NK-92 treated with Interleukin-12 subunit alpha and Interleukin-12 subunit beta, amount 100 ng/mL, for 24 hours (cell line): ENCODE measurements around the gene CTSA.
A peak's percentile ranks its signal among the peaks of the same experiment; 100 is the strongest.

Experiments
- DNase-seq: peaks from one replicate; lab custom pipeline; 2025; lab: John Stamatoyannopoulos, UW

Gene CTSA

DNA sequence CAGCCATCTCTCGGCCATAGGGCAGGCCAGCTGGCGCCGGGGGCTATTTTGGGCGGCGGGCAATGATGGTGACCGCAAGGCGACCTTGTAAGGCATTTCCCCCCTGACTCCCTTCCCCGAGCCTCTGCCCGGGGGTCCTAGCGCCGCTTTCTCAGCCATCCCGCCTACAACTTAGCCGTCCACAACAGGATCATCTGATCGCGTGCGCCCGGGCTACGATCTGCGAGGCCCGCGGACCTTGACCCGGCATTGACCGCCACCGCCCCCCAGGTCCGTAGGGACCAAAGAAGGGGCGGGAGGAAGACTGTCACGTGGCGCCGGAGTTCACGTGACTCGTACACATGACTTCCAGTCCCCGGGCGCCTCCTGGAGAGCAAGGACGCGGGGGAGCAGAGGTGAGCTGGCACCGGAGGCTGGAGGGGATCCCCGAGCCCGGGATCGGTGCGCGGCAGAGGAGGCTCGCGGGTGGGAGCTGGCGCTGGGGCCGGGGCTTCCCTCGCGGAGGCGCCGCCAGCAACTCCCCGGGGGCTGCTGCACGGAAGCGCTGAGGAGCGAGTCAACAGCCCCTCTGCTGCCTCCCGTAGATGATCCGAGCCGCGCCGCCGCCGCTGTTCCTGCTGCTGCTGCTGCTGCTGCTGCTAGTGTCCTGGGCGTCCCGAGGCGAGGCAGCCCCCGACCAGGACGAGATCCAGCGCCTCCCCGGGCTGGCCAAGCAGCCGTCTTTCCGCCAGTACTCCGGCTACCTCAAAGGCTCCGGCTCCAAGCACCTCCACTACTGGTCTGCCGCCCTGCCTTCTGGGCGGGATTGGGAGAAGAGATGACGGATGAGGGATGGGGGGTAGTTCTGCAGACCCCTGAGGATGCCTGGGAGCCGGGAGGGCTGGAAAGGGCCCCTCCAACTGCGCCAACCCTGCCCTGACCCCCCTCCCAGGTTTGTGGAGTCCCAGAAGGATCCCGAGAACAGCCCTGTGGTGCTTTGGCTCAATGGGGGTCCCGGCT, at the start of gene CTSA, which contains the start of gene NEURL2:
Gene CTSA (plus strand): TSS at position 351 of the 999 bp plus-strand sequence. CDS start 234 bp downstream, at position 585.
Gene NEURL2 (minus strand): TSS at position 224 of the 999 bp plus-strand sequence. CDS start 217 bp downstream, at position 7.
- peak; percentile 78 for DNase-seq

DNA sequence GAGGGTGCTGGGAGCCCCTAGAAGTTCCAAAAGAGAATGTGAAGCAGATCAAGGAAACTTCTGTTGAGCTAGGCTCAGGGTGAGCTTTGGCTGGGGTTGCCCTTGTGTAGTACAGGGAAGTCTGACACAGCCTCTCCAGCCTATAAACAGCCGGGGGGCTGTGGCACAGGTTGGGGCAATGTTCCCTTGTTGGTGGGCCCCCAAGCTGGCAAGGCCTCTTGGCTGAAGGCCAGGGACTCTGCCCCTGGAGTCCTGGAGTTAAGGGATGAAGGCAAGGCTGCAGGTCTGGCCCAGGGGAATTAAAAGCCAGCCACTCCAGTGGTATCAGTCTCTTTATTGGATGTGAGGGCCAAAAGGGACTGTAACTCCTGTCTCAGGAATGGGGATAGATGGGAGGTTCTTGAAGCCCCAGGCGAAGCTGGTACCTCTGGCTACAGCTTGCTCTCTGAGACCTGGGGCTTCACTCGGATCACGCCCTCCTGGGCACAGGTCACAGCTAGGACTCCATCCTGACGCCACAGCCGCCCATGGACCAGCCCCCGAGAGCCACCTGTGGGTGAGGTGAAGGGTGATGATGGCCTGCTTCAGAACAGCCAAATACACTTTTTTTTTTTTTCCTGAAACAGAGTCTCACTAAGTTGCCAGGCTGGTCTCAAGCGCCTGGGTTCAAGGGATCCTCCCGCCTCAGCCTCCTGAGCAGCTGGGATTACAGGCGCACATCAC, 49.6 kb upstream of the CTSA start:
- DNase-seq: no peak

DNA sequence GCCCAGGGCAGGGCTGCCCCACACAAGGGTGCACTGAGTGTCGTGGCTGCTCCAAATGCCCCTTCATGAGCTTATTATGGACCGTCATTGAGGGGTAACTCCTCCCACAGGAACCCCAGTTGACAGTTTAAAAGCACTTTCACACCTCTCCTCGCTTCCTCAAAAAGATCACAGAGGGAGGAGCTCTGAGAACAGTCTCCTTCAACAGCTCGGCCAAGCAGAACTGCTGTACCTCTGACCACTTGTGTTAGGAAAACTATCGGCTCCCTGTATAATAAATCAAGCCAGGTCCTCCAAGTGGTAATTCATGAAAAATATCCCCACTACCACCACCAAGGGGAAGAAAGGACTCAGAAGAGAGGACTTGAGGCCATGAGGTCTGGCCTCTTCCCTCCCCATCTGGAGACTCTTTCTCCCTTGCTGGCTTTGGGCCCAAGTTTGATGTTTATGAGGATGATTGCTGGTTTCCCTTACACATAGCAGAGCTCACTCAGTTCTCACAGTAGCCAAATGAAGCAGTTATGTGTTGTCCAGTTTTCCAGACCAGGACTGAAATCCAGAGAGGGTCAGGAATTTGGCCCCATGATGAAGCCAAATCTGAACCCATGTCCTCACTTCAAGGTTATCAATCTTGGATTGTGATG, 48.8 kb upstream of the CTSA start:
- no peak for DNase-seq

DNA sequence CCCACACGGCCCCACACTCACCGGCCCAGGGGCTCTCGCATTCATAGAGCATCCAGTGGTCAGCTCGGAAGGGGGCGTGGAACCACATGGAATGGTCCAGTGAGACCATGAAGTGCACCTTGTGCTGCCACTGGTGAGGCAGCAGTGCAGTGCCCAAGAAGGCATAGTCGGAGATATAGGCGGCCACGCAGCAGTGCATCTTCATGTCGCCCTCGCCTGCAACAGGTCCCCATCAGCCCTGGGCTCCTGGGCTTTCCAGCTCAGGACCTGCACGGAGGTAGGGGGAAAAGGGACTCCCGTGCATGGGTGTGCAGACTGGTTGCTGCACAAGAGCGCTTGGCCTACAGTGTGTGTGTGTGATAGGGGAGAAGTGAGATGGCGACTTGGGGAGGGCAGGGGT, 47.6 kb upstream of the CTSA start:
- no peak for DNase-seq

DNA sequence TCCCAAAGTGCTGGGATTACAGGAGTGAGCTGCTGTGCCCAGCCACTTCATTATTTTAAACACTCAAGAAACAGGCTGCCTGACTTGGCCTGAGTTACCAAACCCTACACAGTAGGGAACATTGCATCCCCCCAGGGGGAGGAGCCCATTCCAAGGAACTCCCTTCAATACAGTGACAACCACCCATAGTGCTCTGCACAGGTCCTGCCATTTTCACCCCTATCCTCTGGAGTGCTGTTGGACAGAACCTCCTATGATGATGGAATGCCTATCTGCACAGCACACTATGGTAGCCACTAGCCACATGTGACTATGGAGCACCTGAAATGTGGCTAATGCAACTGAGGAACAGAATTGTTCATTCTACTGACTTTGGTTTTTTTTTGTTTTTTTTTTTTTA, 45.7 kb upstream of the CTSA start:
- no peak for DNase-seq

DNA sequence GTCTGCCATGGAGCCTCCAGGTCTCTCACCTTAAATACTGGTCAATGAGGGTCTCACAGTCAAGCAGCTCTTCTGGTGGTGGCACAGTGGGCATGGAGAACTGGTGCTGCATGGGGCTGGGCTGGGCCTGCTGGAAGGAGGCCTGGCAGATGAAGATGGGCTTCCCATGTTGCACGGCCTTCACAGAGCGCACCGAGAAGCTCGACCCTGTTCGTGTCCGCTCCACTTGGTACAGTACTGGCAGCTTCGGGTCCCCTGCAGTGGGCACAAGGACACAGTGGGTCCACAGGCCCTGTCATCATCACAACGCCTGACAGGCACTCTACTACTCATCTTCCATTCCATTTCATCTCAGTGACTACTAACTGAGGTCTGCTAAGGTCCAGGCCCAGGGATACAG, 42.7 kb upstream of the CTSA start:
- DNase-seq: no peak

DNA sequence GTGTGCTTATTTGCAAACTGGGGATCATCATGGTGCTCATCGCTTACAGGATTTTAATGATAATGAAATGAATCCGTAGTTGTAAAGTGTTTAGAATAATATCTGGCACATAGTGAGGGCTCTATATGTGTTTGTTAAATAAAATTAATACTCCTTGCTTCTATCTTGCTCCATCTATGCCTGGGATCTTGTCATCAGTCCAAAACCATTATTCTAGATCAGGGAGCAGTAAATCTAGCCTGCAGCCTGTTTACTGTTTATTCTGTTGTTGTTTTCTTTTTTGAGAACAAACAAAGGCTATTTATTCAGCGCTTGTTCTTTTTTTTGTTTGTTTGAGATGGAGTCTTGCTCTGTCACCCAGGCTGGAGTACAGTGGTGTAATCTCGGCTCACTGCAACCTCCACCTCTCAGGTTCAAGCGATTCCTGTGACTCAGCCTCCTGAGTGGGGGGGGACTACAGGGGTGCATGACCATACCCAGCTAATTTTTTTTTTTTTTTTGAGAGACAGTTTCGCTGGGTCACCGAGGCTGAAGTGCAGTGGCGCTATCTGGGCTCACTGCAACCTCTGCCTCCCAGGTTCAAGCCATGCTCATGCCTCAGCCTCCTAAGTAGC, 42.1 kb upstream of the CTSA start:
- DNase-seq: no peak

DNA sequence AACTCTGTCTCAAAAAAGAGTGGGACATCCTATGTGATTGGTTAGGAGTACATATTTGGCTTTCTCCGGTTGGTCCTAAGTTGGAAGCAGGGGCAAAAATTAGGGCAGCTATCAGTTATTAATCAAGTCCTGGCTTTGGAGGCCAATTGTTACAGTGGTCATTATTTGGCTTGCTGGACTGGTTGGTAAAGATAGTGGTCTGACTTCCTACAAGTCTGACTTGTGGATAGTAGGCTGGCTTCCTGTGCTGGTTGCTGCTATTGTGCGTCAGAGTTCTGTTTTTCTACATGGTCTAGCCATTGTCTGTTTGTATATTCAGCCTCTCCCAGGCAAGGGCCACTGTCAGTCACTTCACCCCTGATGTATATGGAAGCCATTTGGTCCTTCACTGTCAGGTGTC, 40.9 kb upstream of the CTSA start:
- DNase-seq: no peak

DNA sequence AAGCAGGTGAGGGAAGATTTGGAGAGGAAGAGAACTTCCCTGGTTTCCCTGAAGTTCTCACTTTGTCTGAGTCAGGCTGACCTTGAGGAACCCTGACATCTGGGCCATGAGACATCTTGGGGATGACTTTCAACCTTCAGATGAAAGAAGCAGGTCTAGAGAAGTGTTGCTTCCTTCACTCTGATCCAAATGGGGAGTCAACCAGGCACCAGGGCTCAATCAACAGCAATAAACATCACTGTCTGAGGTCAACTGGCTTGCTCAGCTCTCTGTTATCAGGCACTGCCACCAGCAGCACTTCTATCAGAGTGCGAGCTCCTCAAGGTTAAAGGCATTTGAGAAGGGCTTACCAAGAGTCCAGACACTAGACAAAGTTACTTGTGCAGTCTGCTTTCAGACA, 40.2 kb upstream of the CTSA start:
- DNase-seq: no peak

DNA sequence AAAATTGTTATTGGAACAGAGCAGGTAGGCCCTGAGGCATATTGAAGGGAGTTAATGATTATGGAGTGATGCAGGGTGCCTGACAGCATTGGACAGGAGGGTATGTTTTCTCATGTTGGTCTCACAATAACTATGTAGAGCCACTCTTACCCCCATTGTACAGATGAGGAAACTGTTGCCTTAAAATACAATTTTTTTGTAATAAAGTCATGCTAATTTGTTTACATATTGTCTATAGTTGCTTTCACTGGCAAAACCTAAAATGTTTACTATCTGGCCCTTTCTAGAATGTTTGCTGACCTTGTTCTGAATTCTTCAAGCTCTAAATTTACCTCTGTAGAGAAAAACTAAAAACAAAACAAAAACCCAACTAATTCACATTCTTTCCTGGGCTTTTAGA, 39.6 kb upstream of the CTSA start:
- no peak for DNase-seq

DNA sequence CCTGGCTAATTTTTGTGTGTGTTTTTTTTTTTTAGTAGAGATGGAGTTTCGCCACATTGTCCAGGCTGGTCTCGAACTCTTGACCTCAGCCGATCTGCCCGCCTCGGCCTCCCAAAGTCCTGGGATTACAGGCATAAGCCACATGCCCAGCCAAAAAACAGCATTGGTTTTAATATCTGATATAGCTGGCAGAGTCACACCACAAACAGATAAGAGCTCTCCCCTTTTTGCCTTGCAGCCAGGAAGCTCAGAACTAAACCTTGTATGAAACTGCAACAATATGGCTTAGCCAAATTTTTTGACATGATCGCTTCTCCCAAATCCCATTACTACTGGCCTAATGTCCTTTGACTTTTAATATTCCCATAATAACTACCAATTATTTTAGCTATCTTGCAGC, 38.8 kb upstream of the CTSA start:
- no peak for DNase-seq

DNA sequence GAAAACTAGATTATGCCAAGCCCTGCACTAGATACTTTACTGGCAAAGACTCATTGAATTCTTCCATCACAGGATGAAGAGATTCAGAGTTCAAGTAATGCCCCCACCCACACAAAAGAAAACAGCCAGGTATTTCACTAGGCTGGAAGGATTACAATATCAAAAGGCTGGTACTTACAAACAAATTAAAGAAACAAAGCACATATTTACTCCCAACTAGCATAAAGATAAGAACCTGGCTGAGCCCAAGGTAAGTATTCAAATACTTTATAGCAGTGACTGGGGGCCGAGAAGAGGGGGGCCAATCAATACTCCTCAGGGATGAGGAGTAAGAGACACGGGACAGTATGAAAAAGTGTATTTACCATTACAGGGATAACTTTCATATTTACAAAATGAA, 37.7 kb upstream of the CTSA start:
- DNase-seq: no peak

DNA sequence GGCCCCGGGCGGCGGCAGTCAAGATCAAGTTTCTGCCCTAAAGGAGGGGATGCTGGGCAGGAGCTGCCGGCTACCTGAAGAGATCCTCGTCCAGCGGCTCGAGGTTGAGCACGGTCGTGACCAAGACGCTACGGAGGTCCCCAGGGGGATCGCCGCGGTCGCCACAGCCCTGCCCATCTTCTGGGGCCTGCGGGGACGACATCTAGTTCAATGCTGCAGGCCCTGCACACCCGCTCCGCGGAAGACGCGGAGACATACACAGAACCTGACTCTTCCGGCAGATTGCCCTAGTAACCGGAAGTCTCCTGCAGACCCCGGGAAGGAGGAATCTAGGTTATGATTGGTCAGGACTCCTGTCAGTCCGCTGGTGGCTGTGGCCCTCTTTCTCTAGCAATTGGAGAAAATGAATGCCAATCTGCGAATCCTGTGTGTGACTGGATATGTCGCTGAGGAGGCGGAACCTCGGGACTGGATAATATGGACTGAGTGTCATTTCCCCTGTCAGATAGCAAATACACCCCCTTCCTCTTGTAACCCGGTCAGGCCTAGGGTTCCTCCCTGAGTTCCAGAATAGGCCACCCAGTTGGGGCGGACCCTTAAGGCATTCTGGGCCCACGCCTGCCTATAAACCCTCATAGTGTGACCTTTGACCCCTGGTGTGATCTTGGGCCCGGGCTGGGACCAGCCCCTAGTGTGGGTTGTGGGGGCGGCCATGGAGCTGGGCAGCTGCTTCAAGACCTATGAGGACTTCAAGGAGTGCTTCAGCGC, 33.8 kb upstream of the CTSA start, which contains the start of the genes ACOT8 and ZSWIM3:
Gene ACOT8 (minus strand): TSS at position 279 of the 768 bp plus-strand sequence. CDS start 77 bp downstream, at position 202.
Gene ZSWIM3 (plus strand): TSS at position 501 of the 768 bp plus-strand sequence. CDS start 212 bp downstream, at position 713.
- peak; percentile 92 for DNase-seq

DNA sequence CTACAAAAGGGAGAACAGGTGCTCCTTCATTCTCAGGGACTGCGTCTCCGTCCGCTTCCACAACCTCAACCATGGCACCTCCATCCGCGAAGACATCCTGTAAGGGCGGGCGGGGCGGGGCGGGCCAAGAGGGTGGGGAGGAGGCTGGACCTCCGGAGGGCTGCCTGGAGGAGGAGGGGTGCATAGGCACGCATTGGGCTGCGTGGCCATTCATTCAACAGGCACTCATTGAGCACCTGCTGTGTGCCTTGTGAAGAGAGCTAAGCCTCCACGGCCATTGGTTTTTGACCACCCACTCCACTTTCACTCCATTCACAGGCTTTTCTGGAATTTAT, 33.3 kb upstream of the CTSA start:
- peak; percentile 65 for DNase-seq

DNA sequence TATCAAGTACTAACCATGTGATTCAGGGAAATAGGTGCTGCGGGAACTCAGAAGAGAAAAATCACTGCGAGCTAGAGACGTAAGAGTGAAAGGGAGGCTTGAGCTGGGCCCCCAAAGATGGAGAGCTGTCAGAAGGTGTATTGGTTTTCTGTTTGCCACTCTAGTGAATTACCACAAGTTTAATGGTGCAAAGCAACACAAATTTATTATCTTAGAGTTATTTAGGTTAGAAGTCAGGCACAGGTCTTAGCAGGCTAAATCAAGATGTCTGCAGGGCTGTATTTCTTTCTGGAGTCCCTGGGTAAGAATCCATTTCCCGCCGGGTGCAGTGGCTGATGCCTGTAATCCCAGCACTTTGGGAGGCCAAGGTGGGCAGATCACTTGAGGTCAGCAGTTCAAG, 31.2 kb upstream of the CTSA start:
- DNase-seq: no peak

DNA sequence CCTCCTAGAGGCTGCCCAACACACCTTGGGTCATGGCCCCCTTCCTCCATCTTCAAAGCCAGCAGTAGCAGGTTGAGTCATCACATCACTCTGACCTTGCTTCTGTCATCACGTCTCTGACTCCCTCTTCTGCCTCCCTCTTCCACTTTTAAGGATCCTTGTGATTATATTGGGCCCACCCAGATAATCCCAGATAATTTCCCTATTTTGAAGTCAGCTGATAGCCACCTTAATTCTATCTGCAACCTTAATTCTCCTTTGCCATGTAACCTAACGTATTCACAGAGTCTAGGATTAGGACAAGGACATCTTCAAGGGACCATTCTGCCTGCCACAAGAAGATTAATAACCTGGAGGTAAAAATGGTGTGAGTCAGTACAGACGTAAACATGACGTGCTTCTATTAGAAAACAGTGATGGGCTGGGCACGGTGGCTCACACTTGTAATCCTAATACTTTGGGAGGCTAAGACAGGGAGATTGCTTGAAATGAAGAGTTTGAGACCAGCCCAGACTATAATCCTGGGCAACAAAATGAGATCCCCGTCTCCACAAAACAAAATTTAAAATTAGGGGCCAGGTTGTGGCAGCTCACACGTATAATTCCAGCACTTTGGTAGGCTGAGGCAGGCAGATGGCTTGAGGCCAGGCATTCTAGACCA, 30.4 kb upstream of the CTSA start:
- DNase-seq: no peak

DNA sequence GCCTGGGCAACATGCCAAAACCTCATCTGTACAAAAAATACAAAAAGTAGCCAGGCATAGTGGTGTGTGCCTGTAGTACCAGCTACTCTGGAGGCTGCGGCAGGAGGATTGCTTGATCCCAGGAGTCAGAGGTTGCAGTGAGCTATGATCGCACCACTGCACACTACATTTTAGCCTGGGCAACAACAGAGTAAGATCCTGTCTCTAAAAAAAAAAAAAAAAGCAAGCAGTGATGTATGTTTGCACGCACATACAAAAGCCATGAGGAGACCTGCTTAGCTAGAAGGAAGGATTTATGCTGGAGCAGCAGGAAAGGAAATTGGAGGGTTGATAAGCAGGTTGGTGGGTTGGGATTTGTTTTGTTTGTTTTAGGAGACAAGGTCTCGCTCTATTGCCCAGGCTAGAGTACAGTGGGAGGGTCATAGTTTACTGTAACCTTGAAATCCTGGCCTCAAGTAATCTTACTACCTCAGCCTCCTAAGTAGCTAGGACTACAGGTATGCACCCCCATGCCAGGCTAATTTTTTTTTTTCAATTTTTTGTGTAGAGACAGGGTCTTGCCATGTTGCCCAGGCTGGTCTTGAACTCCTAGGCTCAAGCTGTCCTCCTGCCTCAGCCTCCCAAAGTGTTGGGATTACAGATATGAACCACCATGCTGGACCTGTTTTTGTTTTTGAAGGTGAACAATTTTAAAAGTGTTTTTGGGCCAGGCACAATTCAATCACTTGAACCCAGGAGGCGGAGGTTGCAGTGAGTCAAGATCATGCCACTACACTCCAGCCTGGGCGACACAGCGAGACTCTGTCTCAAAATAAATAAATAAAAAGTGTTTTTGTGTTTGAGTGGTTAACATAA, 29.7 kb upstream of the CTSA start:
- no peak for DNase-seq

DNA sequence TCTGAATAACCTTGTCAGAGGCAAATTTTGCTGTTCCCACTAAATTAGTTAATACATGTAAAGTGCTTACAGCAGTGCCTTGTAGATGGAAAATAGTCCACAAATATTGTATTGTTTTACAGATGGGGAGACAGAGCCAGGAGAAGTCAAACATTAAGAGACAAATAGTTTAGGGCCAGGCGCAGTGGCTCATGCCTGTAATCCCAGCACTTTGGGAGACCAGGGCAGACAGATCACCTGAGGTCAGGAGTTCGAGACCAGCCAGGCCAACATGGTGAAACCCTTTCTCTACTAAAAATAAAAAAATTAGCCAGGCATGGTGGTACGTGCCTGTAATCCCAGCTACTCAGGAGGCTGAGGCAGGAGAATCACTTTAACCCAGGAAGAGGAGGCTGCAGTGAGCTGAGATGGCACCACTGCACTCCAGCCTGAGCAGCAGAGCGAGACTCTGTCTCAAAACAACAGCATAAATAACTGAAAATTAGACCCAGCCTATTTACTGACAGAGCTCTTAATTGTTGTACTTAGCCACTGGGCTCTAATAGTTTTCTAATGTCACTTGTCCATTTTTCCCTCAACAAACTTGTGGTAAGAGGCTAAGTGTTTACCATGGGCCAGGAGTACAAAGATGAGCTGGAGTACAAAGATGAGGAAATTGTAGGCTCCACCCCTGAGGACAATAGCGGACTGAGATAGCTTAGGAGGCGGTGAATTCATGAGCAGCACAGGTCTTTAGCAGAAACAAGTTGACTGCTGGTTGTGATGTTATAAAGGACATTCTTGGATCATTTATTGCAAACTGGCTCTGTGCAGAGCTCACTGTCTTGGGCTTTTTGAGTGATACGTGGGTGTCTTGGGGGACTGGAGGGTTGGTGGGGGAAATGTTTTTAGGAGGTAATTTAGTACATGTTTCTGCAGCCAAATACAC, 27.3 kb upstream of the CTSA start:
- DNase-seq: no peak

DNA sequence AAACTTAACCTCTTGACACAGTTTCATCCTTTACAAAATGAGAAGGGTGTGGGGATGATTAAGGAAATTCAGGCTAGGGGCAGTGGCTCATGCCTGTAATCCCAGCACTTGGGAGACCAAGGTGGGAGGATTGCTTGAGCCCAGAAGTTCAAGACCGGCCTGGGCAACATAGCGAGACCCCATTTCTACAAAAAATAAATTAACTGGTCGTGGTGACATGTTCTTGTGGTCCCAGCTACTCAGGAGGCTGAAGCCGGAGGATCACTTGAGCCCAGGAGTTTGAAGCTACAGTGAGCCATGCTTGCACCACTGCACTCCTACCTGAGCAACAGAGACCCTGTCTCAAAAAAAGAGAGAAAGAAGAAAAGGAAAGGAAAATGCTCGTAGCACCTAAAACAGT, 24.7 kb upstream of the CTSA start:
- DNase-seq: no peak
